ENCODE measurements around the gene CELA3A.
A peak's percentile ranks its signal among the peaks of the same experiment; 100 is the strongest.
"Not testable (repeated sequence)": the region's sequence is repeated elsewhere in the genome, so short reads cannot be mapped to it uniquely, and the experiment has no call there.

CELA3A gene

DNA sequence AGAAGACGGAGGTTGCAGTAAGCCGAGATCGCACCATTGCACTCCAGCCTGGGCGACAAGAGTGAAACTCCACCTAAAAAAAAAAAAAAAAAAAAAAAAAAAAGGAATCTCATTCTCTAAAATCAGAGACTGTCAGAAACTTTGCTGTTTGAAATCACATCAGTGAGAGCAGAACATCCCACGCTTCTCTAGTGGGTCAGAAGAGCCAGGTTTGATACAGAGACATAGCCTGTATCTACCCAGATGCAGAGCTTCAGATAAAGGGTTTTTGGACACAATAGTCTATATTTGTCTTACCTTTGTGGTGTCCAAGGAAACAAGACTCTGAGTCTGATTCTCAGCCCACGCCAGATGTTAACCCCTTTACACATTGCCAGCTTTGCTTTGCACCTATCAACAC, 19.6 kb downstream of the CELA3A start:
- no peak for DNase-seq

- peak; percentile 86 for DNase-seq
Observed at GRCh38 chr1:22024485-22025367, 23.3 kb downstream of the CELA3A start.

DNA sequence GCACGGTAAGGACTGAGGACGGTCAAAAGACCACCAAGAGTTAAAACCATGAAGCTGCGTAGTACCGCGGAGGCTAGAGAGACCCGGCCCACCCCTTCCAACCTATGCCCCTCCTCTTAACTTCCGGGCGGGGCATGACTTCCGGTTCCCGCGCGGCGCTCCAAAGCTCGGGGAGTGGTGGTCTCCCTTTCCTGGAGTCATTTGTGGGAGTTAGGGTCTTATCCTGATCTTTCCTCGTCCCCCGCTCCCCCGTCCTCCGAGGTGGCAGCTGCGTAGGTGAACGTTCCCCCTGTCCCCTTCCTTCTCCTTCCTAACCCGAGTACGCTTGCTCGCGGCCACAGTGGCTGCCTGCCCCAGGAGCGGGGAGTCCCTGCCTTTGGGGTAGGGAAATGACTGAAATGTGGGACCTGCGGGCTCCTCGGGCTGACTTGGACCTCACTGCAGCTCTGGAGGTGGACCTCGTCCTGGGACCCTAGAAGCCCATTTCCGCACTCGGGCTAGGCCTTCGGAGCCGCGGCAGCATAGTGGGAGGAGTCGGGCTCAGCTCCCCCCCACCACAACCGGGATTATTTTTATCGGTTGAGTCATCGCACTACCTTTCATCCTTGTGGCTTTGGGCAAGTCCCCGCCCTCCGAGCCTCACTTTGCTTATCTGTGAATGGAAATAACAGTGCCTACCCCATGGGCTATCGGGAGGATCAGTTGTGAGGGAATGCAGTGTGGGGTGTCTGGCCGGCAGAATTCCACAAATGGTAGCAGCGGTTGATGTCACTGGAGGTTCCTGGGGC, 24.1 kb downstream of the CELA3A start:
- DNase-seq = peak; percentile 85

DNA sequence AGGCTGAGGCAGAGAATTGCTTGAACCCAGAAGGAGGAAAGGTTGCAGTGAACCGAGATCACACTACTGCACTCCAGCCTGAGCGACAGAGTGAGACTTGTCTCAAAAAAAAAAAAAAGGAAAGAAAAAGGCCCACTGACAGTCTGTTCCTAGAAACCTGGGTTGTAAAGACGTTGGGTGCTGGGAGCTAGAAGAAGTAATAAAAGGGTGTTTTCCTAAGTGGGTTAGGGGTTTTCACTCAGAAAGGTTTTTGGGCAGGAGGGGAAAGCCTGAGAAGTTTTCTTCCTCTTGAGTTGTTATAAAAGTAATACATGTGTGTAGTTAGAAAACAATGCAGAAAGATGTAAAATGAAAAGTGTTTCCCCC, 25.4 kb downstream of the CELA3A start:
- no peak for DNase-seq

GRCh38 chr1:22030057-22030456, 28.6 kb downstream of the CELA3A start:
- DNase-seq = no peak

GRCh38 chr1:22030473-22030872, 29.0 kb downstream of the CELA3A start:
- no peak for DNase-seq

DNA sequence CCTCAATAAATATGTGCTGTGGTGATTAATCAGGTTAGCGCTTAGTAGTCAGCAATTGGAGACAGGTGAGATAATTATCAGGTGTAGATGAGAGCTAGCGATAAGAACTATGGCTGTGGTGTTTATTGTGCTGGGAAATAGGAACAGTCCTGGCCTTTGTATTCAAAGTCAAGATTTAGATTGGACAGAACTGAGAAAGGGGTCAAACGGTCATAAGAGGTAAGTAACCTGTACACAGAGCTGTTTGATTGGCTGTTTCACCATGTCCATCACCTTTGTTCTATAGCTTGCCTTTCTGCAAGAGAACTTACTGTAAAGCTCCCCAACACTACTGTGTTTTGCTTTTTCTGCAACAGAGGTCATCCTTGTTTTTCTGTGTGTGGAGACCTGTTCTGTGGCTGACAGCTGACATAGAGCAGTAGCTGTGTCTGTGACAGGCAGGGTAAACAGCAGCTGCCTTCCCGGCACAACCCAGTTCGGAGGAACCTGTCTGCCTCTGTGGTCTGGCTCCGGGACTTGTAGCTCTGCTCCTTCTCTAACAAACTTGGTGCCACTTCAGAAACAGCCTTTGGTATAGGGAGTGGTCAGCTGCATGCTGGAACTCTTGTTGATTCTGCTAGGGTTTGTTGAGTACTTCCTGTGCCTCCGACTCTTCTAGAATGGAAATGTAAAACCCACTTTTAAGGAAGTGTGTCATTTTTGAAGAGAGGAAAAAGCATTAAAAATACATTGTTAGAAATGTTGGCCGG, 29.9 kb downstream of the CELA3A start:
- no peak for DNase-seq

DNA sequence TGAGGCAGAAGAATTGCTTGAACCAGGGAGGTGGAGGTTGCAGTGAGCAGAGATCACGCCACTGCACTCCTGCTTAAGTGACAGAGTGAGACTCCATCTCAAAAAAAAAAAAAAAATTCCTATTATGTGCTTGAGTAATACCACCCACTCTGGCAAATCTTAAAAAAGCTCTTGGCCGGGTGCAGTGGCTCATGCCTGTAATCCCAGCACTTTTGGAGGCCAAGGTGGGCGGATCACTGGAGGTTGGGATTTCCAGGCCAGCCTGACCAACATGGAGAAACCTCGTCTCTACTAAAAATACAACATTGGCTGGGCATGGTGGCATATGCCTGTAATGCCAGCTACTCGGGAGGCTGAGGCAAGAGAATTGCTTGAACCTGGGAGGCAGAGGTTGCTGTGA, 33.4 kb downstream of the CELA3A start:
- not testable (repeated sequence) for DNase-seq

DNA sequence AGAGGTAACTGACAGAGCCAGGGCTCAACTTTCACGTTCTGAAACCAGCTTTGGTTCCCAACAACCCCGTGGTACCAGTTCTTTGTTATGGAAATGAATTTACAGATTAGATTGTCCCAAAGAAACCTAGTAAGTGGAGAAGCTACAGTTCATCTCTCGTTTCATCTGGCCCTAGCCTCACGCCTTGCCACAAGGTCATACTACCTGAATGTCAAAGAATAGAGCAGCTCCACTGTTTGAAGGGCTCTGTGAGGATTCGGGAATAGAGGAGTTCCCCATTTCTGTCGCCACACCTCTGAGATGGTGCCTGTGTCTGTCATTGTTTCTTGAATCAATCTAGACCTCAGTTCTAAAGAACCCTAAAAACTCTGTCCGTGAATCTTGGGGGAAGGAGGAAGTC, 36.1 kb downstream of the CELA3A start:
- no peak for DNase-seq

DNA sequence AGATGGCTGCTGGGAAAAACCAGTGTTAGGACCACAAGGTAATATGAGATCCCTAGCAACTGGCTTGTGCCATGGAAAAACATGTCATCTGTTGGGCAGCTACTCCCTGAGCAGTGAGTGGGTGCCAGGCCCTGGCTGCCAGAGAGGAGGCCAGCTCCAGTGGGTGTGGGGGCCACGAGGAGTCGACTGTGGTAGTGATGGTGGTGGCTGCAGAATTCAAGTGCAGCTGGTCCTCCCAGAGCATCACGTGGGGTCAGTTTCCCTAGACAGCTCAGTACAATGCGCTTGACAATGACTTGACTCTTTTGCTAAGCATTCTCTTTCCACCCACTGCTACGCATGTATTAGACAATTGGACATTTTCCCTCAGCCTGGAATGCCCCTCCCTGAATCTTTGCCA, 36.6 kb downstream of the CELA3A start:
- no peak for DNase-seq

- DNase-seq = peak; percentile 49
Observed at GRCh38 chr1:22039594-22040285, 38.3 kb downstream of the CELA3A start.

- no peak for DNase-seq
Observed at GRCh38 chr1:22040286-22040623, 38.8 kb downstream of the CELA3A start.

- no peak for DNase-seq
Observed at GRCh38 chr1:22041505-22041904, 40.0 kb downstream of the CELA3A start.

GRCh38 chr1:22043198-22043769, 41.8 kb downstream of the CELA3A start:
- DNase-seq = no peak

- peak; percentile 90 for DNase-seq
Observed at GRCh38 chr1:22044690-22045420, 43.4 kb downstream of the CELA3A start.

- DNase-seq = no peak
Observed at GRCh38 chr1:22045604-22046228, 44.3 kb downstream of the CELA3A start.

DNA sequence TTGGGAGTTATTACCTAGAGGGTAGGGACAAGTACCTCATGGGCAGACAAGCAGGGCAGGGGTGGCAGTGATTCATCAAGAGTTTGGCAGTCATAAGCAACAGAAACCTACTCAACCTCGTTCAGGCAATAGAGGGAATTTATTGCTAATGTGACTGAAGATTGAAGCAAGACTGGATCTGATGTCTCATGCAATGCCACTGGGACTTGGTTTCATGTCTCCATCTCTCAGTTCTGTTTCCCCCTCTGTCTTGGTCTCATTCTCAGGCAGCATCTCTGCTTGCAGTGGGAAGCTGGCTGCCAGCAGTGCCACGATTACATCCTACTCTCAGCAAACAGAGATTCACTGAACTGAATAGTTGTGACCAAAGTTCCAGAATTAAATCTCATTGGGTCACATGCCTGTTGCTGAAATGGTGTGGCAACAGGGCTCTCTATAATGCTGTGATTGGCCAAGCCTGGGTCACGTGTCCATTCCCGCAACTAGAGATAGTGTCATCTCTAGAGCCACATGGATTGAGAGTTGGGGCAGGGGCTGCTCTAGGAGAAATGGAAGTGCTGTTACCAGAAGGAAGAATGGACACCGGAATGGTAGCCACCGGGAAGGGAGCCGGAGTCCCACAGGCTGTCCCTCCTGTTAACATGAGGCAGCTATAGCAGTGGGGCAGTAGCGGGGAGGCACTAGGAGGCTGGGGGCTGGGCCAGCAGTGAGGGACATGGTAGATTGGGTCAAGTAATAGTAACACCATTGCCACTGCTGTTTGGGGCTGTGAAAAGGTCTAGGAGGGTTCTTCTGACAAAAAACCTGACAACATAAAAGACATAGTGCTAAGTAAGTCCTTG, 47.1 kb downstream of the CELA3A start:
- DNase-seq = no peak

DNA sequence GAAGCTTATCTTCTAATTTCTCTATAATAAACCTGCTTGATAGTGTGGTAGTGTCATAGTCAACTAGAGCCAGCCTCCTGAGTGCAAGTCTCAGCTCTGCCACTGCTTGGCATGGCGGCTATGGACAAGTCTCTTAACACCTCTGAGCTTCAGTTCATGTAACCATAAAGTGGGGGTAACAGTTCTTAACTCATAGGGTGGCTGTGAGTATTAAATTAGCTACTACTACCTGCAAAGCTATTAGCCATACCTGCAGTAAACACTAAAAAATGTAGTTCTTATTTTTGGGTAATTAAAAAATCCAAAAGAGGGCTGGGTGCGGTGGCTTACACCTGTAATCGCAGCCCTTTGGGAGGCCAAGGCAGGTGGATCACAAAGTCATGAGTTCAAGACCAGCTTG, 48.9 kb downstream of the CELA3A start:
- DNase-seq = no peak

DNA sequence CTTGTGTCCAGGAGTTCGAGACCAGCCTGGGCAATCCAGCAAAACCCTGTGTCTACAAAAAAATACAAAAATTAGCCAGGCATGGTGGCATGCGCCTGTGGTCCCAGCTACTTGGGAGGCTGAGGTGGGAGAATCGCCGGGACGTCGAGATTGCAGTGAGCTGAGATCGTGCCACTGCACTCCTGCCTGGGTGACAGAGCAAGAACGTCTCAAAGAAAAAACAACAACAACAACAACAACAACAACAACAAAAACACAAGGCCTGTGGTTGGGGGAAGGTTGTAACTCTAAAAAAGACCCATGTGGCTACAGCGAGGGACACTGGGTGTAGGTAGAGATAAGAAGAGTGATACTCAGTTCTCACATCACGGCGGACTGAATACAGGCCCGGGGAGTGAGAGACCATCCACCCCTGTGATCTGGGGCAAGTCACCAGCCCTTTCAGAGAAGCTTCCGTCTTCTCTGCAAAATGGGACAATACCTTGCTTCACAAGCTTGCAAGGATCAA, 50.2 kb downstream of the CELA3A start:
- no peak for DNase-seq

All from fibroblast of upper back skin (primary cell).